ENCODE measurements around the gene ARHGEF7. TPM values are rescaled to one million over a fixed set of nuclear protein-coding genes. Genes with fewer than 3 reads are reported as not detected.

ARHGEF7 gene
- total RNA-seq, 1 donor = 52.2 TPM

DNA sequence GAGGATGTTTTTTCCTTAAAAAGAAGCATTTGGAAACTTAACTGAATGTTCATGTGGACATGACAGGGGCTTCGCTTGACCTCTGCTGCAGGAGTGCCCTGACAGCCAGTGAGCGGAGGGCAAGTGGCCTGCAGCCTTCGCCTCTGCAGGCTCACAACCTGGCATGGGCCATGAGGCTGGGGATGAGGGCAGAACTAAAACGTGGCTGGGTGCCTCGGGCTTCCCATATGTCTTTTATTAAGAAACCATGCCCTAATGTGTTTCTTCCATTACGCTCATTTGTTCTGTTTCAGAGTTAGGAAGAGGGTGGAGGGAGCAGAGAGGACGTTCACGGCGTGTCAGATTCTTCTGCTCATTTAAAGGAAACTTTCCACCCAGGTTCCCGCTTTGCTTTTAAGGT, 2.9 kb downstream of the ARHGEF7 start:
- H3K4me3 ChIP-seq (ENCODE audit: low read depth, low read length) = no peak overlapping the region
- no peak for DNase-seq (ENCODE audit: low read depth)
- TF ChIP-seq, protein P1, sequence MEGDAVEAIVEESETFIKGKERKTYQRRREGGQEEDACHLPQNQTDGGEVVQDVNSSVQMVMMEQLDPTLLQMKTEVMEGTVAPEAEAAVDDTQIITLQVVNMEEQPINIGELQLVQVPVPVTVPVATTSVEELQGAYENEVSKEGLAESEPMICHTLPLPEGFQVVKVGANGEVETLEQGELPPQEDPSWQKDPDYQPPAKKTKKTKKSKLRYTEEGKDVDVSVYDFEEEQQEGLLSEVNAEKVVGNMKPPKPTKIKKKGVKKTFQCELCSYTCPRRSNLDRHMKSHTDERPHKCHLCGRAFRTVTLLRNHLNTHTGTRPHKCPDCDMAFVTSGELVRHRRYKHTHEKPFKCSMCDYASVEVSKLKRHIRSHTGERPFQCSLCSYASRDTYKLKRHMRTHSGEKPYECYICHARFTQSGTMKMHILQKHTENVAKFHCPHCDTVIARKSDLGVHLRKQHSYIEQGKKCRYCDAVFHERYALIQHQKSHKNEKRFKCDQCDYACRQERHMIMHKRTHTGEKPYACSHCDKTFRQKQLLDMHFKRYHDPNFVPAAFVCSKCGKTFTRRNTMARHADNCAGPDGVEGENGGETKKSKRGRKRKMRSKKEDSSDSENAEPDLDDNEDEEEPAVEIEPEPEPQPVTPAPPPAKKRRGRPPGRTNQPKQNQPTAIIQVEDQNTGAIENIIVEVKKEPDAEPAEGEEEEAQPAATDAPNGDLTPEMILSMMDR (IDR thresholded peaks at IDR 0.05; ENCODE audit: insufficient read depth, low read depth, low read length) = no peak

DNA sequence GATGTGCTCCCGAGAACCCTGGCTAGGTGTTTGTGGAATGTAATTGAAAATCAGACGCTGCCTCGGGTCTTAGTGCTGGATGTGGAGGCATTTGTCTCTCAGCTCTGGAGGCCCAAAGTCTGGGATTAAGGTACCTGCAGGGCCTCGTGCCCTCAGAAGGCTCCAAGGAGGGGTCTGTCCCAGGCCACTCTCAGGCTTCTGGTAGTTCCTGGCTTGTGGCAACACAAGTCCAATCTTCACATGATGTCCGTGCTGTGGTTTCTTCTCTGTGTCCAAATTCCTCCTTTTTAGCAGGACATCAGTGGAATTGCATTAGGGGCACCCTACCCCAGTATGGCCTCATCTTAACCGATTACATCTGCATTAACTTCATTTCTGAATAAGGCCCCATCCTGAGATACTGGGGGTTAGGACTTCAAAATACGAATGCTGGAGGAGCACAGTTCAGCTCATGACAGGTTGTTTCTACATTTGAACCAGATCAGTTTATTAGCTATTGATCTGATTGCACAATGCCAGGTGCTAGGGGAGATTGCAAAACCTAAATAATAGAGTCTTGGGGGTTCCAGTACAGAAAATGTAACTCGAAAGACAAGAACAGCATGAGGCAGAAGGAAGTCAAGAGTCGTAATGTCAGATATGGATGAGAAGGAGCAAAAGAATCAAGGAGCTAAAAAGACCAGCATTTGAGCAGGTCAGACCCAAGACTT, 3.9 kb downstream of the ARHGEF7 start:
- TF ChIP-seq, protein P1 (IDR thresholded peaks at IDR 0.05; ENCODE audit: insufficient read depth, low read depth, low read length) = no peak
- DNase-seq (ENCODE audit: low read depth) = no peak
- no peak overlapping the region for H3K4me3 ChIP-seq (ENCODE audit: low read depth, low read length)

DNA sequence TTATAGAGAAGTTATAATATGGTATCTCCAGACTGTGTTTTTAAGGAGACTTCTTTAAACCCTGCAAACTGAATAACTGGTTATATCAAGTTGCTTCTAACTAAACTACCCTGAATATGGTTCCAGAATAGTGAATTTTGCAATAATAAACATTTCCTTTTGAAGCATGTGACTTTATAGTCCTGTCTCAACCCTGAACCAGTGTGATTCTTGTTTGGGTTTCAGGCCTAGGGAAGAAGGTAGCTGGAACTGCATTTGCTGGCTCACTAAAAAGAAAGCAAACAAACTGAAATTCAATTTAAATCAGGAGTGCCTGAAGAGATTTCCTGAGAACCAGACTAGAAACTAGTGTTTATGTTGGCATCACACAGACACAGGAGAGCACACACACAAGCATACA, 4.9 kb downstream of the ARHGEF7 start:
- TF ChIP-seq, protein P1 (IDR thresholded peaks at IDR 0.05; ENCODE audit: insufficient read depth, low read depth, low read length) = no peak
- peak; percentile 31 for DNase-seq (ENCODE audit: low read depth)
- H3K4me3 ChIP-seq (ENCODE audit: low read depth, low read length) = no peak overlapping the region

DNA sequence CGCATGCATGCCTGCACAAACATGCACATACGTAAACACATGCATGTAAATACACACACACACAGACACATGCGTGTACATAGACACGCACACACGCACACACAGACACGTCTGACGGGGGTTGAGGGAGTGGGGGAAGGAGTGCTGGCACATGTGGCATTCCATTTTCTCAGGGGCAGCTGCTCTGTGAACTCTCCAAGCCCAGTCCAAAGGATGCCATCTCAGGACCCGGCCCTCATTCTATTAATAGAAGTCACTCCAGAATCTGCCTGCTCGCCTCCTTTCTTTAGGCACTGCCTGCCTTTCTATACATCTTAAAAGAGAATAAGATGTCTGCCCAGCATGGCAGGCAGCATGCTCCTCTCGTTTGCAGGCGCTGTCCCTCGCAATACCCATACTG, 5.3 kb downstream of the ARHGEF7 start:
- no peak overlapping the region for H3K4me3 ChIP-seq (ENCODE audit: low read depth, low read length)
- DNase-seq (ENCODE audit: low read depth) = no peak
- TF ChIP-seq, protein P1 (IDR thresholded peaks at IDR 0.05; ENCODE audit: insufficient read depth, low read depth, low read length) = no peak

DNA sequence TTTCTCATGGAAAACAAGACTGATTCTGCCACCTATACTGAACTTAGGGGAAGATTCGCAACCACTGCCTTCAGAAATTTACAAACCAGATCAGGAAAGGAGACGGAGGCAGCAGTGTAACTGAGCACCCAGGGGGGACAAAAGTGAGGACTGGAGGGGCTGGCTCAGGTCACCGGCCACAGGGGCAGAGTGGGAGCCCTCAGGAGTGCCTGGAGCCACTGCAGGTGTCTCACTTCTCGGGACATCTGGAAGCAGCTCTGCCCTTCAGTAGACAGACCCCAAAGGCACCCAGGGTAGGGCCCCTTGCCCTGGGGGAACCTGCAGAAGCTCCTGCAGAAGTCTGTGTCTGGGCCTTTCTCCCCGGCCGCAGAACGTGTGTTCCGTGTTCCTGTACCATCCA, 5.8 kb downstream of the ARHGEF7 start:
- TF ChIP-seq, protein P1 (IDR thresholded peaks at IDR 0.05; ENCODE audit: insufficient read depth, low read depth, low read length) = no peak
- H3K4me3 ChIP-seq (ENCODE audit: low read depth, low read length) = no peak overlapping the region
- DNase-seq (ENCODE audit: low read depth) = no peak

DNA sequence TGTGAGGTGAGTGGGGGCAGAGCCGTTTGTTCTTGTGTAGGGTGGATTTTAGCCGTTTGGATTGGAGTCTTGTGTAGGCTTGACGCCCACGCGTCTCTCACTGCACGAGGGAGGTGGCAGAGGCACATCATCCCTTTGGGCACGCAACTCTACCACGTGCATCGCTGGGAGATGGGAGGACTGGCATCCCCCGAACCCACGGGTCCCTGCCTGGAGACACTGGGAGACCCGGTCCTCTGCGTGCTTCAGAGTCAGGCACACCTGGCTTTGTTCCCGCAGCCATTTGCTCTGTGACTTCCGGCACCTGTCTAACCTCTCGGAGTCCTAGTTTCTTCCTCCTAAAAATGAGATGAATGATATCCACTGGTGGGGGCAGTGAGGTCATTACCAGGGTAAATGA, 6.4 kb downstream of the ARHGEF7 start:
- no peak overlapping the region for H3K4me3 ChIP-seq (ENCODE audit: low read depth, low read length)
- DNase-seq (ENCODE audit: low read depth) = no peak
- TF ChIP-seq, protein P1 (IDR thresholded peaks at IDR 0.05; ENCODE audit: insufficient read depth, low read depth, low read length) = no peak

DNA sequence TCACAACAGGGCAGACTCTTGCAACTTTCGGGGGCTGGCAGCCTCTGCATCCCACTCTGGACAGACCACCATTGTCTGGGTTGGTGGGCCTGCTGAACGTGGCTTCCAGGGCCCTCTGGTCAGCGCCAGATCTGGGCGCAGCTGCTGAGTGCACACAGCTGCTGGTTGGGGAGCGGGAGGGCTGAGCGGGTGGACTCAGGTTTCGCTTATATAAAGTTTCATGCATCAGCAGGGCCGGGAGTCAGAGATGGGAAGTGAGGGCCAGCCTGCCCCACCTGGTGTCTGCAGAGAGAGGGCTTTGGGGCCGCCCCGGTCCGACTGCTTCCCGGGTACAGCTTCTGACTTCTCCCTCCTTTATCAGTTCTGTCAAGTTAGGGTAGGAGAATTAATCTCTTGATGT, 6.9 kb downstream of the ARHGEF7 start:
- TF ChIP-seq, protein P1 (IDR thresholded peaks at IDR 0.05; ENCODE audit: insufficient read depth, low read depth, low read length) = no peak
- no peak for DNase-seq (ENCODE audit: low read depth)
- H3K4me3 ChIP-seq (ENCODE audit: low read depth, low read length) = no peak overlapping the region
